HCT116 (cell line): Measurements from ENCODE around the gene PXK. TPM values are rescaled to one million over a fixed set of nuclear protein-coding genes. Genes with fewer than 3 reads are reported as not detected.
"Not testable (repeated sequence)": the region's sequence is repeated elsewhere in the genome, so short reads cannot be mapped to it uniquely, and the experiment has no call there.

Experiments used
- ATAC-seq: fragments of 200-7000 bp; cut with Tn5 transposase; 2 replicates; pipeline ENCODE4 v1.9.1; 2020; ENCODE audit warnings: mild to moderate bottlenecking, moderate library complexity
- BruUV-seq: library from RNA; stranded (reverse); fragments of 400-500 nt; replicated peaks from 2 replicates; lab custom pipeline; 2021; lab: Mats Ljungman, UMichigan
- CTCF ChIA-PET: fragments of 300-600 bp; sonication (Branson Sonifier 250); formaldehyde crosslinking; loops from one replicate; lab custom pipeline; 2021; ENCODE audit warnings: antibody characterized with exemption; lab: Charles Lee
- POLR2A ChIA-PET: fragments of 300-600, 350-600 bp; sonication (Branson Sonifier 250); formaldehyde crosslinking; loops from one replicate; lab custom pipeline; 2021; ENCODE audit warnings: antibody characterized with exemption; lab: Charles Lee
- RAD21 ChIA-PET, 2 experiments: fragments of 300-600 bp; sonication (Branson Sonifier 250); formaldehyde crosslinking; loops; one replicate each; lab custom pipeline; 2023; ENCODE audit warnings: low total read pairs in 2 of 2; ENCODE audit not compliant: uncharacterized antibody in 2 of 2, unreplicated experiment in 2 of 2, low non-redundant PET in 1 of 2; lab: Charles Lee
- DNase-seq: peaks from one replicate; pipeline ENCODE4 v3.0.0-alpha.2; 2010; ENCODE audit warnings: low read depth, low spot score
- H2AFZ ChIP-seq: fragments of 200-600 bp; shearing (Covaris generic), sonication (generic); 2 replicates; pipeline ENCODE4 v1.6.1; 2017; ENCODE audit warnings: low read depth, mixed run types, mixed read lengths, antibody characterized with exemption, low read length; ENCODE audit not compliant: poor library complexity, severe bottlenecking
- H3K27ac ChIP-seq: 2 replicates; pipeline ENCODE4 v1.5.1; 2012; ENCODE audit warnings: low read depth, low read length
- H3K27me3 ChIP-seq: fragments of 200-600 bp; sonication (generic); 2 replicates; pipeline ENCODE4 v1.6.1; 2016; ENCODE audit warnings: mixed run types, low read length, mixed read lengths; ENCODE audit not compliant: insufficient read depth
- H3K36me3 ChIP-seq, 2 experiments: fragments of 200-500 bp in 1 of 2; fragments of 200-600 bp in 1 of 2; sonication (Bioruptor generic) in 1 of 2; sonication (generic) in 1 of 2; 2 replicates each; pipeline versions ENCODE4 v1.5.1 to v1.6.1; 2014 to 2016; ENCODE audit warnings: low read length in 2 of 2, inconsistent platforms in 1 of 2, mixed read lengths in 1 of 2, mixed run types in 1 of 2; ENCODE audit not compliant: insufficient read depth in 2 of 2, control insufficient read depth in 1 of 2
- H3K4me1 ChIP-seq, 2 experiments: fragments of 200-600 bp in 1 of 2; sonication (generic) in 1 of 2; 2 replicates each; pipeline versions ENCODE4 v1.5.1 to v1.6.1; 2012 to 2017; ENCODE audit warnings: low read length in 2 of 2, inconsistent platforms in 1 of 2, mild to moderate bottlenecking in 1 of 2, mixed read lengths in 1 of 2, mixed run types in 1 of 2, moderate library complexity in 1 of 2; ENCODE audit not compliant: insufficient read depth in 2 of 2, control insufficient read depth in 1 of 2
- H3K4me2 ChIP-seq: fragments of 200-600 bp; sonication (generic); 2 replicates; pipeline ENCODE4 v1.6.1; 2017; ENCODE audit warnings: mixed run types, low read length, mixed read lengths
- H3K4me3 ChIP-seq, 2 experiments: fragments of 200-600 bp in 1 of 2; sonication (generic) in 1 of 2; replicated peaks in 1 of 2; 2 replicates each; pipeline ENCODE4 v1.5.1; 2011 to 2016; ENCODE audit warnings: low read length in 2 of 2, control low read depth in 1 of 2, low read depth in 1 of 2, mild to moderate bottlenecking in 1 of 2, mixed read lengths in 1 of 2, mixed run types in 1 of 2
- H3K79me2 ChIP-seq: fragments of 200-600 bp; sonication (generic); 2 replicates; pipeline ENCODE4 v1.6.1; 2017; ENCODE audit warnings: mild to moderate bottlenecking, mixed run types, low read length, moderate library complexity, mixed read lengths; ENCODE audit not compliant: insufficient read depth
- H3K9ac ChIP-seq: fragments of 200-600 bp; sonication (generic); 2 replicates; pipeline ENCODE4 v1.6.1; 2016; ENCODE audit warnings: low read length, mixed read lengths
- H3K9me2 ChIP-seq: fragments of 200-600 bp; sonication (generic), shearing (Covaris generic); 2 replicates; pipeline ENCODE4 v1.6.1; 2017; ENCODE audit warnings: mixed run types, mild to moderate bottlenecking, moderate library complexity; ENCODE audit not compliant: insufficient read depth
- H3K9me3 ChIP-seq, 2 experiments: fragments of 200-500 bp in 1 of 2; fragments of 200-600 bp in 1 of 2; sonication (Bioruptor generic) in 1 of 2; sonication (generic) in 1 of 2; 2 replicates each; pipeline ENCODE4 v1.6.1; 2014 to 2017; ENCODE audit warnings: low read length in 2 of 2, mixed read lengths in 2 of 2, inconsistent platforms in 1 of 2, low read depth in 1 of 2, mild to moderate bottlenecking in 1 of 2, mixed run types in 1 of 2, moderate library complexity in 1 of 2; ENCODE audit not compliant: control insufficient read depth in 1 of 2, insufficient read depth in 1 of 2
- H4K20me1 ChIP-seq: fragments of 200-600 bp; sonication (generic), shearing (Covaris generic); 2 replicates; pipeline ENCODE4 v1.6.1; 2017; ENCODE audit warnings: mixed run types, mild to moderate bottlenecking, moderate library complexity; ENCODE audit not compliant: insufficient read depth
- SIN3A ChIP-seq: IDR thresholded peaks from 2 replicates; pipeline ENCODE4 v1.6.1; 2012; ENCODE audit warnings: low read depth
- SRF ChIP-seq: IDR thresholded peaks from 2 replicates; pipeline ENCODE4 v1.6.1; 2012; ENCODE audit warnings: low read depth
- intact Hi-C: fragments of 100-400 bp; cut with micrococcal nuclease; formaldehyde crosslinking; loops from 2 replicates; pipeline ENCODE4 v1.10.0; 2022
- total RNA-seq: library from RNA; stranded (reverse); gene quantifications from one replicate; pipeline ENCODE4 v1.2.1, GENCODE V29; 2021; ENCODE audit not compliant: unreplicated experiment
- TF ChIP-seq, protein P1 (sequence below): IDR thresholded peaks from 2 replicates; pipeline ENCODE4 v1.6.1; 2012; ENCODE audit warnings: low read depth
- TF ChIP-seq, protein P2 (sequence below): IDR thresholded peaks from 2 replicates; pipeline ENCODE4 v1.6.1; 2012

PXK gene
- total RNA-seq, 1 experiment from 2014 or later: 10.2 TPM

DNA sequence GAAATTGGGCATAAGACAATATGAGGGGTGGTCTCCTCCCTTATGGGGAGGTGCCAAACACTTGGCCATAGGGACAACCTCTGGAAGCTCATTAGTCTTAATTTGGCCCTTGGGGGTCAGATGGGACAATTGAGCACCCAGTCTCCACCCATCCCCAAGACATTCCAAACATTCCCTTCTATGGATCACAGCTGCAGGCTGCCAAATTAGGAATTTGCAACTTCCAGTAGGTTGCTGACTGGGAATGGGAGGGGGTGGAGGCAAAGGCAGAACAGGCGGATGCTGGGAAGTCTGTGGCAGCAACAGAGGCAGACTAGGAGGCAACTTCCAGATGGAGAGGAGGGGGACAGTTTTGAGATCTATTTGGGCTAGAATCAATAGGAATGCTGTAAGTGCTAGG is 102.3 kb downstream of the PXK start:
- no TSS peak for BruUV-seq

DNA sequence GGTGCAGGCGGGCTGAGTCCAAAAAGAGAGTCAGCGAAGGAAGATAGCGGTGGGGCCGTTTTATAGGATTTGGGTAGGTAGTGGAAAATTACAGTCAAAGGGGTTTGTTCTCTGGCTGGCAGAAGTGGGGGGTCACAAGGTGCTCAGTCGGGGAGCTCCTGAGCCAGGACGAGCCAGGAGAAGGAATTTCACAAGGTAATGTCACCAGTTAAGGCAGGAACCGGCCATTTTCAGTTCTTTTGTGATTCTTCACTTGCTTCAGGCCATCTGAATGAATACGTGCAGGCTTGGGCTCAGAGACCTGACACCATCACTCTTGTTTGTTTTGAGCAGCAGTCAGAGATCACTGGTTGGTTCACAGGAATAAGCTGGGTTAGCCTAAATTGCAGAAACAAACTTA is 104.6 kb downstream of the PXK start:
- RAD21 ChIA-PET, DNase-seq, BruUV-seq, H4K20me1 ChIP-seq, H3K27ac ChIP-seq, H3K9me3 ChIP-seq, H3K4me2 ChIP-seq, H3K9me2 ChIP-seq, H3K27me3 ChIP-seq, intact Hi-C loops, H3K79me2 ChIP-seq, H3K36me3 ChIP-seq, CTCF ChIA-PET, ATAC-seq, H2AFZ ChIP-seq, H3K9ac ChIP-seq, H3K4me3 ChIP-seq: not testable (repeated sequence)
- H3K4me1 ChIP-seq: peaks cover 8 to 27% of the 10 kb centered on the region in 2 experiments
- POLR2A ChIA-PET: interaction anchor here (1.0 kb wide), 1 partner anchor 11 kb away, joined by 3 read pairs; no protein-coding TSS in a partner anchor

More for the DNA sequence above, 102.3 kb downstream of the PXK start:
- intact Hi-C loops: no loop called here
- H3K9ac ChIP-seq: no peak overlapping the region
- no peaks in the 10 kb centered on the region for H4K20me1 ChIP-seq
- no peaks in the 10 kb centered on the region for H3K27me3 ChIP-seq
- peak overlapping the region; percentile 63 for H3K4me2 ChIP-seq
- peak overlapping the region; percentile 32 for H2AFZ ChIP-seq
- peaks cover 7% of the 10 kb centered on the region for H3K79me2 ChIP-seq
- no peak for DNase-seq
- H3K27ac ChIP-seq: no peak overlapping the region
- no peak overlapping the region for H3K4me3 ChIP-seq
- ChIA-PET POLR2A (no interaction called here), CTCF (interaction anchor here (0.9 to 1.7 kb wide), 2 partner anchors 29 to 97 kb away, joined by 3 to 4 read pairs; no protein-coding TSS in a partner anchor), RAD21 (no interaction called here)
- ATAC-seq: no peak
- peaks cover 8 to 27% of the 10 kb centered on the region in 2 experiments for H3K4me1 ChIP-seq
- TF ChIP-seq SRF (peak; percentile 74; the same call in 1 of the 2 replicates), SIN3A (no peak)
- TF ChIP-seq, protein P1, sequence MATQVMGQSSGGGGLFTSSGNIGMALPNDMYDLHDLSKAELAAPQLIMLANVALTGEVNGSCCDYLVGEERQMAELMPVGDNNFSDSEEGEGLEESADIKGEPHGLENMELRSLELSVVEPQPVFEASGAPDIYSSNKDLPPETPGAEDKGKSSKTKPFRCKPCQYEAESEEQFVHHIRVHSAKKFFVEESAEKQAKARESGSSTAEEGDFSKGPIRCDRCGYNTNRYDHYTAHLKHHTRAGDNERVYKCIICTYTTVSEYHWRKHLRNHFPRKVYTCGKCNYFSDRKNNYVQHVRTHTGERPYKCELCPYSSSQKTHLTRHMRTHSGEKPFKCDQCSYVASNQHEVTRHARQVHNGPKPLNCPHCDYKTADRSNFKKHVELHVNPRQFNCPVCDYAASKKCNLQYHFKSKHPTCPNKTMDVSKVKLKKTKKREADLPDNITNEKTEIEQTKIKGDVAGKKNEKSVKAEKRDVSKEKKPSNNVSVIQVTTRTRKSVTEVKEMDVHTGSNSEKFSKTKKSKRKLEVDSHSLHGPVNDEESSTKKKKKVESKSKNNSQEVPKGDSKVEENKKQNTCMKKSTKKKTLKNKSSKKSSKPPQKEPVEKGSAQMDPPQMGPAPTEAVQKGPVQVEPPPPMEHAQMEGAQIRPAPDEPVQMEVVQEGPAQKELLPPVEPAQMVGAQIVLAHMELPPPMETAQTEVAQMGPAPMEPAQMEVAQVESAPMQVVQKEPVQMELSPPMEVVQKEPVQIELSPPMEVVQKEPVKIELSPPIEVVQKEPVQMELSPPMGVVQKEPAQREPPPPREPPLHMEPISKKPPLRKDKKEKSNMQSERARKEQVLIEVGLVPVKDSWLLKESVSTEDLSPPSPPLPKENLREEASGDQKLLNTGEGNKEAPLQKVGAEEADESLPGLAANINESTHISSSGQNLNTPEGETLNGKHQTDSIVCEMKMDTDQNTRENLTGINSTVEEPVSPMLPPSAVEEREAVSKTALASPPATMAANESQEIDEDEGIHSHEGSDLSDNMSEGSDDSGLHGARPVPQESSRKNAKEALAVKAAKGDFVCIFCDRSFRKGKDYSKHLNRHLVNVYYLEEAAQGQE: no peak
- TF ChIP-seq, protein P2, sequence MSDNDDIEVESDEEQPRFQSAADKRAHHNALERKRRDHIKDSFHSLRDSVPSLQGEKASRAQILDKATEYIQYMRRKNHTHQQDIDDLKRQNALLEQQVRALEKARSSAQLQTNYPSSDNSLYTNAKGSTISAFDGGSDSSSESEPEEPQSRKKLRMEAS: no peak
- peaks cover 10 to 13% of the 10 kb centered on the region in 2 experiments for H3K36me3 ChIP-seq
- H3K9me3 ChIP-seq: no peaks in the 10 kb centered on the region
- no peaks in the 10 kb centered on the region for H3K9me2 ChIP-seq

DNA sequence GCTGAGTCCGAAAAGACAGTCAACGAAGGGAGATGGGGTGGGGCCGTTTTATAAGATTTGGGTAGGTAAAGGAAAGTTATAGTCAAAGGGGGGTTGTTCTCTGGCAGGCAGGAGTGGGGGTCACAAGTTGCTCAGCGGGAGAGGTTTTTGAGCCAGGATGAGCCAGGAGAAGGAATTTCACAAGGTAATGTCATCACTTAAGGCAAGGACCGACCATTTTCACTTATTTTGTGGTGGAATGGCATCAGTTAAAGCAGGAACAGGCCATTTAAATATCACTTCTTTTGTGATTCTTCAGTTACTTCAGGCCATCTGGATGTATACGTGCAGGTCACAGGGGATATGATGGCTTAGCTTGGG is 108.3 kb downstream of the PXK start:
- BruUV-seq, RAD21 ChIA-PET, H3K27ac ChIP-seq, H3K9me3 ChIP-seq, DNase-seq, H3K9ac ChIP-seq, intact Hi-C loops, ATAC-seq, H2AFZ ChIP-seq, POLR2A ChIA-PET, H3K79me2 ChIP-seq, H3K36me3 ChIP-seq, H3K4me3 ChIP-seq, H3K27me3 ChIP-seq, H3K9me2 ChIP-seq, H3K4me2 ChIP-seq, H4K20me1 ChIP-seq, H3K4me1 ChIP-seq: not testable (repeated sequence)
- CTCF ChIA-PET: interaction anchor here (0.7 kb wide), 1 partner anchor 197 kb away, joined by 3 read pairs; no protein-coding TSS in a partner anchor
